GM23248 (cell line): ENCODE data around the gene PHLDB2. TPM values are rescaled to one million over a fixed set of nuclear protein-coding genes. Genes with fewer than 3 reads are reported as not detected.

Source experiments
- DNase-seq: peaks from one replicate; pipeline ENCODE4 v3.0.0-alpha.2; 2015
- H2AFZ ChIP-seq: fragments of 200-600 bp; sonication (generic); 2 replicates; pipeline ENCODE4 v1.6.1; 2016; ENCODE audit warnings: antibody characterized with exemption
- H3F3A ChIP-seq: fragments of 200-600 bp; sonication (generic); 2 replicates; pipeline ENCODE4 v1.6.1; 2016; ENCODE audit warnings: mild to moderate bottlenecking, antibody characterized with exemption, mixed run types; ENCODE audit not compliant: insufficient read depth
- H3K27ac ChIP-seq: fragments of 200-600 bp; sonication (generic); 2 replicates; pipeline ENCODE4 v1.5.1; 2016; ENCODE audit warnings: mild to moderate bottlenecking
- H3K27me3 ChIP-seq: fragments of 200-600 bp; sonication (generic); replicated peaks from 2 replicates; pipeline ENCODE4 v1.6.1; 2016; ENCODE audit warnings: mild to moderate bottlenecking; ENCODE audit not compliant: insufficient read depth
- H3K36me3 ChIP-seq: fragments of 200-600 bp; sonication (generic); 2 replicates; pipeline ENCODE4 v1.6.1; 2016; ENCODE audit warnings: low read depth, mild to moderate bottlenecking
- H3K4me1 ChIP-seq: fragments of 200-600 bp; sonication (generic); 2 replicates; pipeline ENCODE4 v1.6.1; 2016; ENCODE audit warnings: mild to moderate bottlenecking; ENCODE audit not compliant: insufficient read depth
- H3K4me2 ChIP-seq: fragments of 200-600 bp; sonication (generic); one replicate; pipeline ENCODE4 v1.6.1; 2016; ENCODE audit warnings: mild to moderate bottlenecking; ENCODE audit not compliant: unreplicated experiment
- H3K4me3 ChIP-seq: fragments of 200-600 bp; sonication (generic); 2 replicates; pipeline ENCODE4 v1.5.1; 2016; ENCODE audit warnings: mild to moderate bottlenecking
- H3K79me2 ChIP-seq: fragments of 200-600 bp; sonication (generic); 2 replicates; pipeline ENCODE4 v1.6.1; 2016; ENCODE audit warnings: mild to moderate bottlenecking; ENCODE audit not compliant: insufficient read depth
- H3K9ac ChIP-seq: fragments of 200-600 bp; sonication (generic); 2 replicates; pipeline ENCODE4 v1.6.1; 2016; ENCODE audit warnings: mild to moderate bottlenecking
- H3K9me2 ChIP-seq: fragments of 200-600 bp; sonication (generic); 2 replicates; pipeline ENCODE4 v1.6.1; 2016; ENCODE audit warnings: mixed run types, mild to moderate bottlenecking, moderate library complexity; ENCODE audit not compliant: insufficient read depth
- H3K9me3 ChIP-seq: fragments of 200-600 bp; sonication (generic); one replicate; pipeline ENCODE4 v1.6.1; 2017; ENCODE audit warnings: low read depth
- H4K20me1 ChIP-seq: fragments of 200-600 bp; sonication (generic); 2 replicates; pipeline ENCODE4 v1.6.0; 2016; ENCODE audit not compliant: insufficient read depth
- EZH2 ChIP-seq: fragments of 200-600 bp; sonication (generic); IDR thresholded peaks from 2 replicates; pipeline ENCODE4 v1.6.1; 2018; ENCODE audit warnings: antibody characterized with exemption, mild to moderate bottlenecking; ENCODE audit not compliant: insufficient read depth, poor library complexity, severe bottlenecking
- EZH2phosphoT487 ChIP-seq: fragments of 200-600 bp; sonication (generic); IDR thresholded peaks from 2 replicates; pipeline ENCODE4 v1.6.1; 2018; ENCODE audit warnings: antibody characterized with exemption, moderate library complexity, mild to moderate bottlenecking, low read depth; ENCODE audit not compliant: insufficient read depth
- WGBS, 2 experiments: methylation state at CpG; one replicate each; pipeline ENCODE4 v1.1.6; 2015 to 2017; ENCODE audit warnings: low lambda C conversion rate in 2 of 2, low coverage in 1 of 2; ENCODE audit errors: missing lambda C conversion rate in 2 of 2; 5-methylcytosine and 5-hydroxymethylcytosine counted together
- in situ Hi-C: fragments of 300-500 bp; cut with MboI; formaldehyde crosslinking; loops from 2 replicates; pipeline ENCODE4 v1.15.0; 2020
- polyA plus RNA-seq: library from polyadenylated mRNA; unstranded; fragments of >200 nt; fragmentation: Nextera tagmentation; extraction: Ambion mirVana; gene quantifications from 2 replicates; pipeline ENCODE4 v1.2.1, GENCODE V29; 2016
- total RNA-seq: library from RNA; depleted of rRNA; stranded (reverse); fragments of >200 nt; shearing (Covaris generic); gene quantifications from 2 replicates; pipeline ENCODE4 v1.2.3, GENCODE V29; 2014

Gene PHLDB2
- total and polyA plus RNA-seq, 2 experiments from 2014 or later = 55.6 to 60.6 TPM

GRCh38 chr3:111851511-111851954 is 7.5 kb upstream of the PHLDB2 start:
- in situ Hi-C loops = no loop called here
- no peaks in the 10 kb centered on the region for H3K9me2 ChIP-seq
- peaks cover 42% of the 10 kb centered on the region for H3K4me1 ChIP-seq
- peak; percentile 88 for DNase-seq
- TF ChIP-seq EZH2 (no peak), EZH2phosphoT487 (no peak)
- H3K27me3 ChIP-seq = no peaks in the 10 kb centered on the region
- H2AFZ ChIP-seq = peak overlapping the region; percentile 8; the same call in 1 of the 2 replicates
- no peaks in the 10 kb centered on the region for H3K9me3 ChIP-seq
- 0 out of 2 replicates have a peak overlapping the region, but pooled peaks have one; percentile 4 for H3K4me3 ChIP-seq
- H3K36me3 ChIP-seq = no peaks in the 10 kb centered on the region
- peak overlapping the region; percentile 74 for H3K27ac ChIP-seq
- WGBS, 2 experiments = 21 to 29% methylated on average over 8 of the region's 8 CpGs
- peak overlapping the region; percentile 28 for H3K4me2 ChIP-seq
- H4K20me1 ChIP-seq = no peaks in the 10 kb centered on the region
- peak overlapping the region; percentile 26; the same call in 1 of the 2 replicates for H3K9ac ChIP-seq
- H3F3A ChIP-seq = peaks cover 24% of the 10 kb centered on the region
- H3K79me2 ChIP-seq = no peaks in the 10 kb centered on the region

GRCh38 chr3:111852540-111852939 is 6.5 kb upstream of the PHLDB2 start:
- 49 to 60% methylated on average over 3 of the region's 3 CpGs for WGBS, 2 experiments
- Histone ChIP-seq H2AFZ (peak overlapping the region; percentile 7; the same call in 1 of the 2 replicates), H3K4me2 (peak overlapping the region; percentile 46)

GRCh38 chr3:111853068-111853467 is 6.0 kb upstream of the PHLDB2 start:
- 62 to 68% methylated on average over 1 of the region's 1 CpG for WGBS, 2 experiments
- Histone ChIP-seq H3K79me2 (no peaks in the 10 kb centered on the region), H2AFZ (no peak overlapping the region), H3K9me3 (no peaks in the 10 kb centered on the region), H3K4me3 (no peak overlapping the region), H3K9ac (no peak overlapping the region), H3K36me3 (no peaks in the 10 kb centered on the region), H3K4me2 (no peak overlapping the region), H3K4me1 (peaks cover 30% of the 10 kb centered on the region), H3K27me3 (no peaks in the 10 kb centered on the region), H3K9me2 (no peaks in the 10 kb centered on the region), H3K27ac (no peak overlapping the region), H4K20me1 (no peaks in the 10 kb centered on the region), H3F3A (peaks cover 14% of the 10 kb centered on the region)
- peak; percentile 24 for DNase-seq
- in situ Hi-C loops = no loop called here
- TF ChIP-seq EZH2phosphoT487 (no peak), EZH2 (no peak)

More at GRCh38 chr3:111852540-111852939, 6.5 kb upstream of the PHLDB2 start:
- Histone ChIP-seq H3K27ac (peak overlapping the region; percentile 74), H3F3A (peaks cover 15% of the 10 kb centered on the region), H3K9me2 (no peaks in the 10 kb centered on the region), H3K27me3 (no peaks in the 10 kb centered on the region), H3K9me3 (no peaks in the 10 kb centered on the region), H3K9ac (no peak overlapping the region), H4K20me1 (no peaks in the 10 kb centered on the region), H3K36me3 (no peaks in the 10 kb centered on the region), H3K4me1 (peaks cover 34% of the 10 kb centered on the region), H3K79me2 (no peaks in the 10 kb centered on the region), H3K4me3 (no peak overlapping the region)
- DNase-seq = no peak
- TF ChIP-seq EZH2 = no peak
- TF ChIP-seq EZH2phosphoT487 = no peak
- in situ Hi-C loops = no loop called here

- DNase-seq = no peak
- H3K4me3 ChIP-seq = no peak overlapping the region
- no peak overlapping the region for H2AFZ ChIP-seq
- no peak for TF ChIP-seq EZH2
- no peak overlapping the region for H3K27ac ChIP-seq
- in situ Hi-C loops = no loop called here
- H4K20me1 ChIP-seq = no peaks in the 10 kb centered on the region
- H3K79me2 ChIP-seq = no peaks in the 10 kb centered on the region; the same call in 1 of the 2 replicates
- no peaks in the 10 kb centered on the region for H3K9me3 ChIP-seq
- 94 to 98% methylated on average over 2 of the region's 2 CpGs for WGBS, 2 experiments
- H3K36me3 ChIP-seq = no peaks in the 10 kb centered on the region
- H3K9ac ChIP-seq = no peak overlapping the region
- no peaks in the 10 kb centered on the region for H3K9me2 ChIP-seq
- peaks cover 25% of the 10 kb centered on the region for H3K4me1 ChIP-seq
- no peaks in the 10 kb centered on the region for H3K27me3 ChIP-seq
- peaks cover 19% of the 10 kb centered on the region for H3F3A ChIP-seq
- no peak overlapping the region for H3K4me2 ChIP-seq
Observed at GRCh38 chr3:111854990-111855389, 4.1 kb upstream of the PHLDB2 start.

- Histone ChIP-seq H3K4me3 (no peak overlapping the region), H3K9ac (no peak overlapping the region), H3K27me3 (no peaks in the 10 kb centered on the region), H3K36me3 (no peaks in the 10 kb centered on the region), H3K4me2 (no peak overlapping the region), H4K20me1 (no peaks in the 10 kb centered on the region), H3K79me2 (peaks cover 10% of the 10 kb centered on the region), H2AFZ (no peak overlapping the region), H3F3A (peaks cover 25% of the 10 kb centered on the region), H3K9me3 (no peaks in the 10 kb centered on the region), H3K27ac (no peak overlapping the region), H3K9me2 (no peaks in the 10 kb centered on the region), H3K4me1 (peaks cover 18% of the 10 kb centered on the region)
- in situ Hi-C loops = no loop called here
- no peak for DNase-seq
- TF ChIP-seq EZH2 (no peak), EZH2phosphoT487 (no peak)
- 86 to 87% methylated on average over 3 of the region's 3 CpGs for WGBS, 2 experiments
Observed at GRCh38 chr3:111856501-111856900, 2.6 kb upstream of the PHLDB2 start.
